HG02642 (cell line): ENCODE results near the gene VAMP5.

Experiments used
- ATAC-seq: cut with Tn5 transposase; IDR thresholded peaks from one replicate; pipeline ENCODE4 v1.9.1; 2021; ENCODE audit warnings: mild to moderate bottlenecking; ENCODE audit not compliant: unreplicated experiment, poor library complexity

VAMP5 gene

GRCh38 chr2:85619617-85620016, 35.4 kb downstream of the VAMP5 start:
- ATAC-seq, result no peak

- no peak for ATAC-seq
Observed at GRCh38 chr2:85621338-85621737, 37.1 kb downstream of the VAMP5 start.

GRCh38 chr2:85623991-85624390, 39.8 kb downstream of the VAMP5 start:
- no peak for ATAC-seq

GRCh38 chr2:85628658-85629057, 44.4 kb downstream of the VAMP5 start:
- ATAC-seq, result peak; percentile 71

- no peak for ATAC-seq
Observed at GRCh38 chr2:85631316-85631715, 47.1 kb downstream of the VAMP5 start.

- ATAC-seq, result no peak
Observed at GRCh38 chr2:85635011-85635410, 50.8 kb downstream of the VAMP5 start.

GRCh38 chr2:85635636-85636035, 51.4 kb downstream of the VAMP5 start:
- no peak for ATAC-seq

- peak; percentile 71 for ATAC-seq
Observed at GRCh38 chr2:85642725-85643124, 58.5 kb downstream of the VAMP5 start.
